HEK293 (cell line): Measurements from ENCODE around the gene RGS5.
"Not testable (repeated sequence)": the region's sequence is repeated elsewhere in the genome, so short reads cannot be mapped to it uniquely, and the experiment has no call there.

Experiments
- CTCF ChIA-PET: fragments of 350-600 bp; formaldehyde crosslinking; extraction: SDS; loops from one replicate; lab custom pipeline; 2021; ENCODE audit warnings: antibody characterized with exemption; lab: Yijun Ruan, JAX
- POLR2A ChIA-PET: fragments of 300-600 bp; formaldehyde crosslinking; extraction: SDS; loops from one replicate; lab custom pipeline; 2020; ENCODE audit warnings: antibody characterized with exemption, inconsistent platforms; lab: Yijun Ruan, JAX
- H3K27ac ChIP-seq: fragments of 200-500 bp; sonication (Bioruptor generic); 2 replicates; pipeline ENCODE4 v1.5.1; 2014; ENCODE audit warnings: low read depth, low read length, control low read depth, inconsistent platforms; ENCODE audit errors: extremely low read depth
- H3K36me3 ChIP-seq, 2 experiments: fragments of 200-500 bp in 1 of 2; sonication (Bioruptor generic) in 1 of 2; 1 replicate in 1 of 2; 2 replicates in 1 of 2; pipeline ENCODE4 v1.5.1; 2014 to 2017; ENCODE audit warnings: inconsistent platforms in 2 of 2, low read length in 2 of 2; ENCODE audit not compliant: control insufficient read depth in 2 of 2, insufficient read depth in 1 of 2
- H3K4me1 ChIP-seq: fragments of 200-500 bp; sonication (Bioruptor generic); 2 replicates; pipeline ENCODE4 v1.5.1; 2014; ENCODE audit warnings: mild to moderate bottlenecking, low read length, inconsistent platforms; ENCODE audit not compliant: control insufficient read depth, insufficient read depth
- H3K4me3 ChIP-seq: 2 replicates; pipeline ENCODE4 v1.5.1; 2011; ENCODE audit warnings: low read depth, mild to moderate bottlenecking, control low read depth, low read length, moderate library complexity
- H3K9me3 ChIP-seq: fragments of 200-500 bp; sonication (Bioruptor generic); 2 replicates; pipeline ENCODE4 v1.5.1; 2014; ENCODE audit warnings: low read depth, low read length, inconsistent platforms; ENCODE audit not compliant: control insufficient read depth, insufficient read depth
- KLF7 ChIP-seq: fragments of 450-650 bp; formaldehyde crosslinking; IDR thresholded peaks from 2 replicates; pipeline ENCODE4 v1.5.1; 2016; ENCODE audit warnings: missing biosample characterization, missing genetic modification characterization, borderline replicate concordance
- PRDM1 ChIP-seq: fragments of 450-650 bp; formaldehyde crosslinking; IDR thresholded peaks from 2 replicates; pipeline ENCODE4; 2016; ENCODE audit warnings: missing biosample characterization, missing genetic modification characterization
- SCRT1 ChIP-seq: fragments of 450-650 bp; formaldehyde crosslinking; IDR thresholded peaks from 2 replicates; pipeline ENCODE4 v1.5.1; 2016; ENCODE audit warnings: missing biosample characterization, missing genetic modification characterization, borderline replicate concordance
- SP3 ChIP-seq: fragments of 450-650 bp; formaldehyde crosslinking; IDR thresholded peaks from 2 replicates; pipeline ENCODE4 v1.5.1; 2016; ENCODE audit warnings: missing biosample characterization, missing genetic modification characterization
- ZFP41 ChIP-seq: fragments of 450-650 bp; formaldehyde crosslinking; IDR thresholded peaks from 2 replicates; pipeline ENCODE4 v1.5.1; 2016; ENCODE audit warnings: missing biosample characterization, missing genetic modification characterization, borderline replicate concordance
- ZNF138 ChIP-seq: fragments of 450-650 bp; formaldehyde crosslinking; IDR thresholded peaks from 2 replicates; pipeline ENCODE4 v1.5.1; 2016; ENCODE audit warnings: missing biosample characterization, missing genetic modification characterization, borderline replicate concordance
- ZNF324 ChIP-seq: fragments of 450-650 bp; formaldehyde crosslinking; IDR thresholded peaks from 2 replicates; pipeline ENCODE4 v1.5.1; 2016; ENCODE audit warnings: missing biosample characterization, missing genetic modification characterization
- ZNF354C ChIP-seq: fragments of 450-650 bp; formaldehyde crosslinking; IDR thresholded peaks from 2 replicates; pipeline ENCODE4 v1.5.1; 2016; ENCODE audit warnings: missing biosample characterization, missing genetic modification characterization, low read depth, borderline replicate concordance
- ZNF555 ChIP-seq: fragments of 450-650 bp; formaldehyde crosslinking; conservative IDR thresholded peaks from 2 replicates; pipeline ENCODE4 v1.5.1; 2017; ENCODE audit warnings: missing biosample characterization, mild to moderate bottlenecking, missing genetic modification characterization, inconsistent platforms
- ZNF747 ChIP-seq: fragments of 450-650 bp; formaldehyde crosslinking; IDR thresholded peaks from 2 replicates; pipeline ENCODE4 v1.5.1; 2016; ENCODE audit warnings: missing biosample characterization, missing genetic modification characterization
- ZSCAN16 ChIP-seq: fragments of 450-650 bp; formaldehyde crosslinking; IDR thresholded peaks from 2 replicates; pipeline ENCODE4 v1.5.1; 2016; ENCODE audit warnings: missing biosample characterization, missing genetic modification characterization
- TF ChIP-seq, protein P1 (sequence below): fragments of 450-650 bp; formaldehyde crosslinking; IDR thresholded peaks from 2 replicates; pipeline ENCODE4 v1.5.1; 2017; ENCODE audit warnings: missing biosample characterization, missing genetic modification characterization
- TF ChIP-seq, protein P2 (sequence below): fragments of 450-650 bp; formaldehyde crosslinking; IDR thresholded peaks from 2 replicates; pipeline ENCODE4 v1.5.1; 2016; ENCODE audit warnings: missing biosample characterization, missing genetic modification characterization
- TF ChIP-seq, protein P3 (sequence below): fragments of 450-650 bp; formaldehyde crosslinking; IDR thresholded peaks from 2 replicates; pipeline ENCODE4 v1.5.1; 2016; ENCODE audit warnings: missing biosample characterization, missing genetic modification characterization
- TF ChIP-seq, protein P4 (sequence below): fragments of 450-650 bp; formaldehyde crosslinking; IDR thresholded peaks from 2 replicates; pipeline ENCODE4 v1.5.1; 2017; ENCODE audit warnings: missing biosample characterization, missing genetic modification characterization
- TF ChIP-seq, protein P5 (sequence below): fragments of 450-650 bp; formaldehyde crosslinking; IDR thresholded peaks from 2 replicates; pipeline ENCODE4 v1.5.1; 2016; ENCODE audit warnings: missing biosample characterization, missing genetic modification characterization

RGS5 gene

DNA sequence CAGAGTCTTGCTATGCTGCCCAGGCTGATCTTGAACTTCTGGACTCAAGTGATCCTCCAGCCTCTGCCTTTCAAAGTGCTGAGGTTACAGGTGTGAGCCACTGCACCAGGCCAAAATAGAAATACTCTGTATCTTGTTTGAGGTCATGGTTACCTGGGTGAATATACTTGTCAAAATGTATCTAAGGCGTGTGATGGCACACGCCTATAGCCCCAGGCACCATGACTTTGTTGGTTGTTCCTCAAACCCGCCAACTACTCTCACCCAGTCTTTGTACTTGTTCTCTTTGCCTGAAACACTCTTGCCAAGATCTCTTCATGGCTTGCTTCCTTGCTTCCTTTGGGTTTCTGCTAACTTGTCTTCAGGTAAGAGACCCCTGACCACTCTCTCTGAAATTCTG is 38.0 kb upstream of the RGS5 start:
- TF ChIP-seq SCRT1 (tag by site-specific recombination) (no peak), ZNF138 (no peak), ZNF324 (no peak), ZNF354C (tag by site-specific recombination) (no peak), PRDM1 (no peak), ZNF747 (no peak), ZNF555 (tag by site-specific recombination) (no peak), SP3 (tag by site-specific recombination) (no peak), ZSCAN16 (tag by site-specific recombination) (no peak), KLF7 (tag by site-specific recombination) (no peak), ZFP41 (tag by site-specific recombination) (no peak)
- TF ChIP-seq, protein P1, sequence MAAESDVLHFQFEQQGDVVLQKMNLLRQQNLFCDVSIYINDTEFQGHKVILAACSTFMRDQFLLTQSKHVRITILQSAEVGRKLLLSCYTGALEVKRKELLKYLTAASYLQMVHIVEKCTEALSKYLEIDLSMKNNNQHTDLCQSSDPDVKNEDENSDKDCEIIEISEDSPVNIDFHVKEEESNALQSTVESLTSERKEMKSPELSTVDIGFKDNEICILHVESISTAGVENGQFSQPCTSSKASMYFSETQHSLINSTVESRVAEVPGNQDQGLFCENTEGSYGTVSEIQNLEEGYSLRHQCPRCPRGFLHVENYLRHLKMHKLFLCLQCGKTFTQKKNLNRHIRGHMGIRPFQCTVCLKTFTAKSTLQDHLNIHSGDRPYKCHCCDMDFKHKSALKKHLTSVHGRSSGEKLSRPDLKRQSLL = no peak
- TF ChIP-seq, protein P2, sequence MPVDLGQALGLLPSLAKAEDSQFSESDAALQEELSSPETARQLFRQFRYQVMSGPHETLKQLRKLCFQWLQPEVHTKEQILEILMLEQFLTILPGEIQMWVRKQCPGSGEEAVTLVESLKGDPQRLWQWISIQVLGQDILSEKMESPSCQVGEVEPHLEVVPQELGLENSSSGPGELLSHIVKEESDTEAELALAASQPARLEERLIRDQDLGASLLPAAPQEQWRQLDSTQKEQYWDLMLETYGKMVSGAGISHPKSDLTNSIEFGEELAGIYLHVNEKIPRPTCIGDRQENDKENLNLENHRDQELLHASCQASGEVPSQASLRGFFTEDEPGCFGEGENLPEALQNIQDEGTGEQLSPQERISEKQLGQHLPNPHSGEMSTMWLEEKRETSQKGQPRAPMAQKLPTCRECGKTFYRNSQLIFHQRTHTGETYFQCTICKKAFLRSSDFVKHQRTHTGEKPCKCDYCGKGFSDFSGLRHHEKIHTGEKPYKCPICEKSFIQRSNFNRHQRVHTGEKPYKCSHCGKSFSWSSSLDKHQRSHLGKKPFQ (tag by site-specific recombination) = no peak
- TF ChIP-seq, protein P3, sequence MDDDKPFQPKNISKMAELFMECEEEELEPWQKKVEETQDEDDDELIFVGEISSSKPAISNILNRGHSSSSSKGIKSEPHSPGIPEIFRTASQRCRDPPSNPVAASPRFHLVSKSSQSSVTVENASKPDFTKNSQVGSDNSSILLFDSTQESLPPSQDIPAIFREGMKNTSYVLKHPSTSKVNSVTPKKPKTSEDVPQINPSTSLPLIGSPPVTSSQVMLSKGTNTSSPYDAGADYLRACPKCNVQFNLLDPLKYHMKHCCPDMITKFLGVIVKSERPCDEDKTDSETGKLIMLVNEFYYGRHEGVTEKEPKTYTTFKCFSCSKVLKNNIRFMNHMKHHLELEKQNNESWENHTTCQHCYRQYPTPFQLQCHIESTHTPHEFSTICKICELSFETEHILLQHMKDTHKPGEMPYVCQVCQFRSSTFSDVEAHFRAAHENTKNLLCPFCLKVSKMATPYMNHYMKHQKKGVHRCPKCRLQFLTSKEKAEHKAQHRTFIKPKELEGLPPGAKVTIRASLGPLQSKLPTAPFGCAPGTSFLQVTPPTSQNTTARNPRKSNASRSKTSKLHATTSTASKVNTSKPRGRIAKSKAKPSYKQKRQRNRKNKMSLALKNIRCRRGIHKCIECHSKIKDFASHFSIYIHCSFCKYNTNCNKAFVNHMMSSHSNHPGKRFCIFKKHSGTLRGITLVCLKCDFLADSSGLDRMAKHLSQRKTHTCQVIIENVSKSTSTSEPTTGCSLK (tag by site-specific recombination) = no peak
- TF ChIP-seq, protein P4, sequence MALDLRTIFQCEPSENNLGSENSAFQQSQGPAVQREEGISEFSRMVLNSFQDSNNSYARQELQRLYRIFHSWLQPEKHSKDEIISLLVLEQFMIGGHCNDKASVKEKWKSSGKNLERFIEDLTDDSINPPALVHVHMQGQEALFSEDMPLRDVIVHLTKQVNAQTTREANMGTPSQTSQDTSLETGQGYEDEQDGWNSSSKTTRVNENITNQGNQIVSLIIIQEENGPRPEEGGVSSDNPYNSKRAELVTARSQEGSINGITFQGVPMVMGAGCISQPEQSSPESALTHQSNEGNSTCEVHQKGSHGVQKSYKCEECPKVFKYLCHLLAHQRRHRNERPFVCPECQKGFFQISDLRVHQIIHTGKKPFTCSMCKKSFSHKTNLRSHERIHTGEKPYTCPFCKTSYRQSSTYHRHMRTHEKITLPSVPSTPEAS (tag by site-specific recombination) = no peak
- TF ChIP-seq, protein P5, sequence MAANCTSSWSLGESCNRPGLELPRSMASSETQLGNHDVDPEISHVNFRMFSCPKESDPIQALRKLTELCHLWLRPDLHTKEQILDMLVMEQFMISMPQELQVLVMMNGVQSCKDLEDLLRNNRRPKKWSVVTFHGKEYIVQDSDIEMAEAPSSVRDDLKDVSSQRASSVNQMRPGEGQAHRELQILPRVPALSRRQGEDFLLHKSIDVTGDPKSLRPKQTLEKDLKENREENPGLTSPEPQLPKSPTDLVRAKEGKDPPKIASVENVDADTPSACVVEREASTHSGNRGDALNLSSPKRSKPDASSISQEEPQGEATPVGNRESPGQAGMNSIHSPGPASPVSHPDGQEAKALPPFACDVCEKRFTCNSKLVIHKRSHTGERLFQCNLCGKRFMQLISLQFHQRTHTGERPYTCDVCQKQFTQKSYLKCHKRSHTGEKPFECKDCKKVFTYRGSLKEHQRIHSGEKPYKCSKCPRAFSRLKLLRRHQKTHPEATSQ = no peak
- Histone ChIP-seq H3K4me3 (no peak overlapping the region), H3K4me1 (no peaks in the 10 kb centered on the region), H3K9me3 (no peaks in the 10 kb centered on the region), H3K27ac (no peak overlapping the region), H3K36me3 (no peaks in the 10 kb centered on the region)
- POLR2A ChIA-PET = no interaction called here
- CTCF ChIA-PET = interaction anchor here (0.7 kb wide), 1 partner anchor 387 kb away, joined by 3 read pairs; no protein-coding TSS in a partner anchor

DNA sequence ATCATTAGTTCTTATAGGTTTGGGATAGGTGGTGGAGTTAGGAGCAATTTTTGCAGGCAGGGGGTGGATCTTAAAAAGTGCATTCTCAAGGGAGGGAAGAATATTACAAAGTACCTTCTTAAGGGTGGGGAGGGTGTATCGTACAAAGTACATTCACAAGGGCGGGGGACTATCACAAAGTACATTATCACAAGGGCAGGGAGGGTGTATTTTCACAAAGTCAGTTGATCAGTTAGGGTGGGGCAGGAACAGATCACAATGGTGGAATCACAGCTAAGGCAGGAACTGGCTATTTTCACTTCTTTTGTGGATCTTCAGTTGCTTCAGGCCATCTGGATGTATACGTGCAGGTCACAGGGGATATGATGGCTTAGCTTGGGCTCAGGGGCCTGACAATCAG is 30.9 kb upstream of the RGS5 start:
- POLR2A ChIA-PET, H3K36me3 ChIP-seq, H3K4me1 ChIP-seq, CTCF ChIA-PET, H3K4me3 ChIP-seq, H3K27ac ChIP-seq, H3K9me3 ChIP-seq: not testable (repeated sequence)
